Heart left ventricle (tissue), 13 donors: ENCODE measurements around the gene MSTO1.

ENCODE experiments used
- POLR2A ChIP-seq, 2 donors: fragments of 450-650 bp; IDR thresholded peaks; one replicate each; pipeline ENCODE4 v1.6.1; 2017; ENCODE audit warnings: antibody characterized with exemption in 2 of 2, mild to moderate bottlenecking in 2 of 2, moderate library complexity in 2 of 2
- TF ChIP-seq, protein P1 (sequence below), 12 donors: fragments of 200-600 bp; sonication (generic) in 4 of 12; IDR thresholded peaks; one replicate each; pipeline versions ENCODE4 v1.5.0 to v1.8.0; 2018 to 2022; ENCODE audit warnings: antibody characterized with exemption in 12 of 12, mild to moderate bottlenecking in 5 of 12
- donor health status: ischemic (EF 13 %, LVEDD 7.1; RV severe dilation, severe dysfunction).
- donor health status: DM: no; HTN: yes; CAD: no.
- donor health status: DM: no; HTN: no; CAD: no.
- donor health status: ischemic (EF 25% LVEDD 6.9; RV normal size, moderate dysfunction).
- donor health status: ischemic (EF 25% LVEDD 5.7; RV mildly dilated, moderate dysfunction).
- donor health status: ischemic (EF 35%, LVEDD 5.7; RV mildly dilated, moderate dysfunction).
- donor health status: nonischemic (EF 11% LVEDD 7.7; RV severe dilation, severe dysfunction).
- donor health status: DM: yes; HTN: yes; CAD: no.
- donor health status: PGD.
- donor health status: ischemic (EF 29% LVEDD 5.4; RV normal size, mild dysfunction).
- donor health status: nonischemic (EF 23%, LVEDD 6.1; RV moderate dilation, normal function).

DNA sequence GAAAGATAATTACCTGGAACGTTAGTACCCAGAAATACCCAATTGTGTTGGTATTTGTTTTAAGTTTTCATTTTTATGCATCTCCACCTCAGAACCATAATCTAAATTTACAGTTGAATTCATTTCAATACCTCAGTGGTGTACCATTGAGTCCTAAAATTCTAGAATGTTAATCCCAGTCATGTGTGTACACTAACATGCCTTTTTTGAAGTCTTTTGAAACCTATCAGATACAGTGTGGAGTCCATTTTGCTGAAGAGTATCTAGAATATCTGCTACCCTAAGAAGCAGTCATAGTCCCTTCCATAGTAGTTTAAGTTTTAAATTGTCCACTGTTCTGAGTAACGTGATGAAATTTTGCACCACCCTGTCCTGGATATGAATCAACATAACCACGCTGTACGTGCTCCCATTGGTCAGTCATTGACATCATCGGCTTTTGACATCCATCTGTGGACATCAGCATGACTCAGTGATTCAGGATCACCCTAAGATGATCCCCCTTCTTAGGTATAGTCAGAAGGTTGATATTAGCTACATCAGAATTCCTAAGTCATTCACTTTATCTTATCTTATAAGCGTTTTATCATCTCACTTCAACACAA, 39.9 kb upstream of the MSTO1 start:
- TF ChIP-seq, protein P1, sequence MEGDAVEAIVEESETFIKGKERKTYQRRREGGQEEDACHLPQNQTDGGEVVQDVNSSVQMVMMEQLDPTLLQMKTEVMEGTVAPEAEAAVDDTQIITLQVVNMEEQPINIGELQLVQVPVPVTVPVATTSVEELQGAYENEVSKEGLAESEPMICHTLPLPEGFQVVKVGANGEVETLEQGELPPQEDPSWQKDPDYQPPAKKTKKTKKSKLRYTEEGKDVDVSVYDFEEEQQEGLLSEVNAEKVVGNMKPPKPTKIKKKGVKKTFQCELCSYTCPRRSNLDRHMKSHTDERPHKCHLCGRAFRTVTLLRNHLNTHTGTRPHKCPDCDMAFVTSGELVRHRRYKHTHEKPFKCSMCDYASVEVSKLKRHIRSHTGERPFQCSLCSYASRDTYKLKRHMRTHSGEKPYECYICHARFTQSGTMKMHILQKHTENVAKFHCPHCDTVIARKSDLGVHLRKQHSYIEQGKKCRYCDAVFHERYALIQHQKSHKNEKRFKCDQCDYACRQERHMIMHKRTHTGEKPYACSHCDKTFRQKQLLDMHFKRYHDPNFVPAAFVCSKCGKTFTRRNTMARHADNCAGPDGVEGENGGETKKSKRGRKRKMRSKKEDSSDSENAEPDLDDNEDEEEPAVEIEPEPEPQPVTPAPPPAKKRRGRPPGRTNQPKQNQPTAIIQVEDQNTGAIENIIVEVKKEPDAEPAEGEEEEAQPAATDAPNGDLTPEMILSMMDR (IDR thresholded peaks at IDR 0.05) = no peak
- no peak for TF ChIP-seq POLR2A (IDR thresholded peaks at IDR 0.05)
